ENCODE results near the gene RPS2.

DNA sequence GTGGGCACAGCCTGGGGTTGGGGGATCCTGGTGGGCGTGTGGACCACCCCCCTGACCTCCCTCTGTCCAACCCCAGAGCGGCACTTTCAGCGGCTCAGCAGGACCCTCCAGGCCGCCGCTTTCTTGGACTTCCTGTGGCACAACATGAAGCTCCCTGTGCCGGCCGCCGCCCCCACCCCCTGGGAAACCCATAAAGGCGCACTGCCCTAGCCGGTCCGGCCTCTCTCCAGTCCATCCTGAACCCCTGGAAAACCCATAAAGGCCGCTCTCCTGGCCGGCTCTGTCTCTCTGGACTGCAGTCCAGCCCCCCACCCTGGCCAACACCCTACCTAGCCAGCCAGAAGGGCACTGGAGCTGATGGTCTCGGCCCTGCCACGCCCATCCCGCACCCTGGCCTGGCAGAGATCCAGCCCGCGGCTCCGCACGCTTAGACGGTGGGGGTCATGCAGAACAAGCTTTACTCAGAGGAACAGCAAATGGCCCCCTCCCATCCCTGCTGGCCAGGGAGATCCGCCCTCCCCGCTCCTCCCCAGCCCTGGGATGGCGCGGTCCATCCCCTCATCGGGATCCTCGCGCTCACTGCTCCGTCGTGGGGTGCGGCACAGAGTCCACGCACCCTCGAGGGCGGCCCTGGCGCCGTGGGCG lies 14.0 kb upstream of the RPS2 start:
- TF ChIP-seq, protein P1, sequence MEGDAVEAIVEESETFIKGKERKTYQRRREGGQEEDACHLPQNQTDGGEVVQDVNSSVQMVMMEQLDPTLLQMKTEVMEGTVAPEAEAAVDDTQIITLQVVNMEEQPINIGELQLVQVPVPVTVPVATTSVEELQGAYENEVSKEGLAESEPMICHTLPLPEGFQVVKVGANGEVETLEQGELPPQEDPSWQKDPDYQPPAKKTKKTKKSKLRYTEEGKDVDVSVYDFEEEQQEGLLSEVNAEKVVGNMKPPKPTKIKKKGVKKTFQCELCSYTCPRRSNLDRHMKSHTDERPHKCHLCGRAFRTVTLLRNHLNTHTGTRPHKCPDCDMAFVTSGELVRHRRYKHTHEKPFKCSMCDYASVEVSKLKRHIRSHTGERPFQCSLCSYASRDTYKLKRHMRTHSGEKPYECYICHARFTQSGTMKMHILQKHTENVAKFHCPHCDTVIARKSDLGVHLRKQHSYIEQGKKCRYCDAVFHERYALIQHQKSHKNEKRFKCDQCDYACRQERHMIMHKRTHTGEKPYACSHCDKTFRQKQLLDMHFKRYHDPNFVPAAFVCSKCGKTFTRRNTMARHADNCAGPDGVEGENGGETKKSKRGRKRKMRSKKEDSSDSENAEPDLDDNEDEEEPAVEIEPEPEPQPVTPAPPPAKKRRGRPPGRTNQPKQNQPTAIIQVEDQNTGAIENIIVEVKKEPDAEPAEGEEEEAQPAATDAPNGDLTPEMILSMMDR (conservative IDR thresholded peaks at IDR 0.05; ENCODE audit: low read length), result no peak
- TF ChIP-seq EZH2phosphoT487 (IDR thresholded peaks at IDR 0.05; ENCODE audit: borderline replicate concordance, low read depth, low read length), result no peak

All from OCI-LY7 (cell line).